Adrenal gland (tissue), 5 donors: Measurements from ENCODE around the gene KCTD13.

Experiments used
- POLR2A ChIP-seq, 2 donors: fragments of 450-650 bp; IDR thresholded peaks; one replicate each; pipeline ENCODE4 v1.6.1; 2017; ENCODE audit warnings: antibody characterized with exemption in 2 of 2, mild to moderate bottlenecking in 2 of 2, moderate library complexity in 1 of 2
- TF ChIP-seq, protein P1 (sequence below), 6 experiments: fragments of 450-650 bp in 4 of 6; fragments of 200-600 bp in 2 of 6; sonication (generic) in 1 of 6; IDR thresholded peaks; 1 replicate in 5 of 6; 2 replicates in 1 of 6; pipeline versions ENCODE4 v1.5.1 to v1.8.0; 2016 to 2021; ENCODE audit warnings: antibody characterized with exemption in 6 of 6, mild to moderate bottlenecking in 2 of 6, moderate library complexity in 1 of 6
- donor health status: DM: no; HTN: no; CAD: no.

DNA sequence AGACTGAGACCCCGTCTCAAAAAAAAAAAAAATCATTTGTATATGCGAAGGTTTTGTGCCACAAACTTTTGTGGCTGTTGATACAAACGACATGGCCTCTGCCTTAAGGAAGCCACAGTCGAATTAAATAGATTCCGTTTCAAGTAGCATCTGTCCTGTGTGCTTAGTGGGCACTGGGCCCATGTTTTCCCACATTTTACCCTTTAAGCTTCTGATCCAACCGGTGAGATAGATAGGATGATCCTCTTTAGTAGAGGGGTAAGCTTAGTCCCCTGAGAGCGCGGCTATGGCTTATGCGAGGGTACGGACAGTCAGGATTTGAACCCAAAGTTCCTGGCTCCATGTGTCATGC is 35.1 kb upstream of the KCTD13 start:
- TF ChIP-seq, protein P1, sequence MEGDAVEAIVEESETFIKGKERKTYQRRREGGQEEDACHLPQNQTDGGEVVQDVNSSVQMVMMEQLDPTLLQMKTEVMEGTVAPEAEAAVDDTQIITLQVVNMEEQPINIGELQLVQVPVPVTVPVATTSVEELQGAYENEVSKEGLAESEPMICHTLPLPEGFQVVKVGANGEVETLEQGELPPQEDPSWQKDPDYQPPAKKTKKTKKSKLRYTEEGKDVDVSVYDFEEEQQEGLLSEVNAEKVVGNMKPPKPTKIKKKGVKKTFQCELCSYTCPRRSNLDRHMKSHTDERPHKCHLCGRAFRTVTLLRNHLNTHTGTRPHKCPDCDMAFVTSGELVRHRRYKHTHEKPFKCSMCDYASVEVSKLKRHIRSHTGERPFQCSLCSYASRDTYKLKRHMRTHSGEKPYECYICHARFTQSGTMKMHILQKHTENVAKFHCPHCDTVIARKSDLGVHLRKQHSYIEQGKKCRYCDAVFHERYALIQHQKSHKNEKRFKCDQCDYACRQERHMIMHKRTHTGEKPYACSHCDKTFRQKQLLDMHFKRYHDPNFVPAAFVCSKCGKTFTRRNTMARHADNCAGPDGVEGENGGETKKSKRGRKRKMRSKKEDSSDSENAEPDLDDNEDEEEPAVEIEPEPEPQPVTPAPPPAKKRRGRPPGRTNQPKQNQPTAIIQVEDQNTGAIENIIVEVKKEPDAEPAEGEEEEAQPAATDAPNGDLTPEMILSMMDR (IDR thresholded peaks at IDR 0.05): no peak
- no peak for TF ChIP-seq POLR2A (IDR thresholded peaks at IDR 0.05)
